GM12878 (cell line): ENCODE results near the gene DOHH. TPM values are rescaled to one million over a fixed set of nuclear protein-coding genes. Genes with fewer than 3 reads are reported as not detected.

ENCODE experiments used
- BHLHE40 ChIP-seq, 2 experiments: fragments of 450-650 bp in 1 of 2; IDR thresholded peaks; 2 replicates each; pipeline ENCODE4 v1.6.1; 2011 to 2017; ENCODE audit warnings: low read depth in 2 of 2, borderline replicate concordance in 1 of 2, improper control_type of control experiment in 1 of 2, low read length in 1 of 2, mild to moderate bottlenecking in 1 of 2
- CBX3 ChIP-seq: fragments of 200-600 bp; sonication (generic); IDR thresholded peaks from 2 replicates; pipeline ENCODE4 v1.6.1; 2016; ENCODE audit warnings: low read depth, borderline replicate concordance
- CHD2 ChIP-seq: IDR thresholded peaks from 2 replicates; pipeline ENCODE4 v1.6.1; 2011; ENCODE audit warnings: low read depth, low read length, improper control_type of control experiment, borderline replicate concordance
- KAT2A ChIP-seq: conservative IDR thresholded peaks from 2 replicates; pipeline ENCODE4 v1.6.1; 2011; ENCODE audit warnings: low read depth, low read length; ENCODE audit not compliant: control insufficient read depth
- KLF5 ChIP-seq: fragments of 450-650 bp; IDR thresholded peaks from 2 replicates; pipeline ENCODE4 v1.6.1; 2014; ENCODE audit warnings: mild to moderate bottlenecking; ENCODE audit not compliant: partially characterized antibody
- NFIC ChIP-seq: IDR thresholded peaks from 2 replicates; pipeline ENCODE4 v1.6.1; 2012; ENCODE audit warnings: low read depth, mild to moderate bottlenecking, inconsistent platforms, low read length, moderate library complexity
- NFYB ChIP-seq: IDR thresholded peaks from 2 replicates; pipeline ENCODE4 v1.6.1; 2011; ENCODE audit warnings: low read depth, mild to moderate bottlenecking, low read length, improper control_type of control experiment, moderate library complexity; ENCODE audit not compliant: insufficient read depth
- PAX5 ChIP-seq: IDR thresholded peaks from 2 replicates; pipeline ENCODE4 v1.6.1; 2011; ENCODE audit warnings: low read depth, low read length, borderline replicate concordance
- RELA ChIP-seq: fragments of 450-650 bp; IDR thresholded peaks from 2 replicates; pipeline ENCODE4 v1.8.0; 2014; ENCODE audit warnings: borderline replicate concordance; ENCODE audit not compliant: partially characterized antibody
- REST ChIP-seq: IDR thresholded peaks from 2 replicates; pipeline ENCODE4 v1.6.1; 2012; ENCODE audit warnings: mild to moderate bottlenecking, low read depth, low read length
- RUNX3 ChIP-seq: IDR thresholded peaks from 2 replicates; pipeline ENCODE4 v1.6.1; 2012; ENCODE audit warnings: low read length, inconsistent platforms
- SIN3A ChIP-seq: IDR thresholded peaks from 2 replicates; pipeline ENCODE4 v1.6.1; 2012; ENCODE audit warnings: low read depth, low read length, improper control_type of control experiment
- SIX5 ChIP-seq: IDR thresholded peaks from 2 replicates; pipeline ENCODE4 v1.6.1; 2011; ENCODE audit warnings: mild to moderate bottlenecking, low read depth, low read length, moderate library complexity; ENCODE audit not compliant: severe bottlenecking
- SMAD5 ChIP-seq: IDR thresholded peaks from 2 replicates; pipeline ENCODE4 v1.6.1; 2016; ENCODE audit warnings: antibody characterized with exemption, low read depth
- TARDBP ChIP-seq: IDR thresholded peaks from 2 replicates; pipeline ENCODE4 v1.6.1; 2016; ENCODE audit warnings: borderline replicate concordance
- YBX1 ChIP-seq: fragments of 450-650 bp; IDR thresholded peaks from 2 replicates; pipeline ENCODE4 v1.6.1; 2016; ENCODE audit warnings: antibody characterized with exemption
- ZSCAN29 ChIP-seq: fragments of 450-650 bp; IDR thresholded peaks from 2 replicates; pipeline ENCODE4 v1.6.1; 2017; ENCODE audit warnings: mild to moderate bottlenecking, moderate library complexity
- polyA plus RNA-seq, 11 experiments: library from polyadenylated mRNA; depleted of rRNA in 4 of 11; unstranded in 6 of 11; stranded (reverse) in 5 of 11; fragments of >200 nt; fragmentation: Nextera tagmentation in 4 of 11; fragmentation: Illumina TruSeq in 1 of 11; extraction: Ambion mirVana in 4 of 11; extraction: Trizol in 1 of 11; gene quantifications; 1 replicate in 1 of 11; 2 replicates in 10 of 11; pipeline versions ENCODE4 v1.2.1 to v1.2.3, GENCODE V29; 2011 to 2016; ENCODE audit warnings: inconsistent platforms in 2 of 11, missing spikeins in 2 of 11, low read depth in 1 of 11
- total RNA-seq, 4 experiments: library from RNA; depleted of rRNA in 3 of 4; stranded (reverse); fragments of >200 nt in 3 of 4; fragmentation: Illumina TruSeq in 1 of 4; extraction: Trizol in 1 of 4; gene quantifications; 2 replicates each; pipeline versions ENCODE4 v1.2.1 to v1.2.3, GENCODE V29; 2013 to 2021
- TF ChIP-seq, protein P1 (sequence below): IDR thresholded peaks from 2 replicates; pipeline ENCODE4 v1.6.1; 2011; ENCODE audit warnings: borderline replicate concordance, low read depth, mild to moderate bottlenecking, moderate library complexity, mixed read lengths, low read length; ENCODE audit not compliant: insufficient read depth; ENCODE audit errors: extremely low read length
- TF ChIP-seq, protein P2 (sequence below): IDR thresholded peaks from 2 replicates; pipeline ENCODE4 v1.6.1; 2012; ENCODE audit warnings: low read length, inconsistent platforms
- TF ChIP-seq, protein P3 (sequence below): fragments of 450-650 bp; IDR thresholded peaks from 2 replicates; pipeline ENCODE4 v1.6.1; 2017; ENCODE audit warnings: borderline replicate concordance
- TF ChIP-seq, protein P4 (sequence below): fragments of 450-650 bp; IDR thresholded peaks from 2 replicates; pipeline ENCODE4 v1.6.1; 2014; ENCODE audit warnings: mild to moderate bottlenecking

DOHH gene
- total and polyA plus RNA-seq, 10 of the 15 experiments (the other 5 are each of a cell fraction or from before 2014, with no cell fraction given): 0.11 to 28.6 (median 11.7) TPM

GRCh38 chr19:3505598-3506383, 5.3 kb upstream of the DOHH start, which contains the start of gene FZR1 (continued):
- no peak for TF ChIP-seq REST
- TF ChIP-seq NFYB: no peak
- 0 out of 2 replicates have a peak, but pooled peaks have one; percentile 29 for TF ChIP-seq PAX5
- TF ChIP-seq ZSCAN29: no peak
- TF ChIP-seq KLF5: peak; percentile 73
- TF ChIP-seq, protein P1, sequence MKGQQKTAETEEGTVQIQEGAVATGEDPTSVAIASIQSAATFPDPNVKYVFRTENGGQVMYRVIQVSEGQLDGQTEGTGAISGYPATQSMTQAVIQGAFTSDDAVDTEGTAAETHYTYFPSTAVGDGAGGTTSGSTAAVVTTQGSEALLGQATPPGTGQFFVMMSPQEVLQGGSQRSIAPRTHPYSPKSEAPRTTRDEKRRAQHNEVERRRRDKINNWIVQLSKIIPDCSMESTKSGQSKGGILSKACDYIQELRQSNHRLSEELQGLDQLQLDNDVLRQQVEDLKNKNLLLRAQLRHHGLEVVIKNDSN: no peak
- TF ChIP-seq, protein P2, sequence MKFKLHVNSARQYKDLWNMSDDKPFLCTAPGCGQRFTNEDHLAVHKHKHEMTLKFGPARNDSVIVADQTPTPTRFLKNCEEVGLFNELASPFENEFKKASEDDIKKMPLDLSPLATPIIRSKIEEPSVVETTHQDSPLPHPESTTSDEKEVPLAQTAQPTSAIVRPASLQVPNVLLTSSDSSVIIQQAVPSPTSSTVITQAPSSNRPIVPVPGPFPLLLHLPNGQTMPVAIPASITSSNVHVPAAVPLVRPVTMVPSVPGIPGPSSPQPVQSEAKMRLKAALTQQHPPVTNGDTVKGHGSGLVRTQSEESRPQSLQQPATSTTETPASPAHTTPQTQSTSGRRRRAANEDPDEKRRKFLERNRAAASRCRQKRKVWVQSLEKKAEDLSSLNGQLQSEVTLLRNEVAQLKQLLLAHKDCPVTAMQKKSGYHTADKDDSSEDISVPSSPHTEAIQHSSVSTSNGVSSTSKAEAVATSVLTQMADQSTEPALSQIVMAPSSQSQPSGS: no peak
- no peak for TF ChIP-seq YBX1
- TF ChIP-seq, protein P3, sequence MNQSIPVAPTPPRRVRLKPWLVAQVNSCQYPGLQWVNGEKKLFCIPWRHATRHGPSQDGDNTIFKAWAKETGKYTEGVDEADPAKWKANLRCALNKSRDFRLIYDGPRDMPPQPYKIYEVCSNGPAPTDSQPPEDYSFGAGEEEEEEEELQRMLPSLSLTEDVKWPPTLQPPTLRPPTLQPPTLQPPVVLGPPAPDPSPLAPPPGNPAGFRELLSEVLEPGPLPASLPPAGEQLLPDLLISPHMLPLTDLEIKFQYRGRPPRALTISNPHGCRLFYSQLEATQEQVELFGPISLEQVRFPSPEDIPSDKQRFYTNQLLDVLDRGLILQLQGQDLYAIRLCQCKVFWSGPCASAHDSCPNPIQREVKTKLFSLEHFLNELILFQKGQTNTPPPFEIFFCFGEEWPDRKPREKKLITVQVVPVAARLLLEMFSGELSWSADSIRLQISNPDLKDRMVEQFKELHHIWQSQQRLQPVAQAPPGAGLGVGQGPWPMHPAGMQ: no peak
- TF ChIP-seq BHLHE40 (IDR thresholded peaks at IDR 0.05; ENCODE audit: borderline replicate concordance in 1 of 2, low read depth in 2 of 2, low read length in 1 of 2): peak in 1 of 2 experiments; percentile 44; a peak in 1 of 4 replicates
- TF ChIP-seq NFIC: no peak
- no peak for TF ChIP-seq TARDBP
- peak; percentile 70 for TF ChIP-seq CHD2
- TF ChIP-seq KAT2A: no peak
- TF ChIP-seq SIN3A: peak; percentile 94
- TF ChIP-seq SMAD5: 0 out of 2 replicates have a peak, but pooled peaks have one; percentile 12
- TF ChIP-seq, protein P4, sequence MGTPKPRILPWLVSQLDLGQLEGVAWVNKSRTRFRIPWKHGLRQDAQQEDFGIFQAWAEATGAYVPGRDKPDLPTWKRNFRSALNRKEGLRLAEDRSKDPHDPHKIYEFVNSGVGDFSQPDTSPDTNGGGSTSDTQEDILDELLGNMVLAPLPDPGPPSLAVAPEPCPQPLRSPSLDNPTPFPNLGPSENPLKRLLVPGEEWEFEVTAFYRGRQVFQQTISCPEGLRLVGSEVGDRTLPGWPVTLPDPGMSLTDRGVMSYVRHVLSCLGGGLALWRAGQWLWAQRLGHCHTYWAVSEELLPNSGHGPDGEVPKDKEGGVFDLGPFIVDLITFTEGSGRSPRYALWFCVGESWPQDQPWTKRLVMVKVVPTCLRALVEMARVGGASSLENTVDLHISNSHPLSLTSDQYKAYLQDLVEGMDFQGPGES: no peak
- 0 out of 2 replicates have a peak, but pooled peaks have one; percentile 7 for TF ChIP-seq RUNX3
- no peak for TF ChIP-seq CBX3
- no peak for TF ChIP-seq RELA
- TF ChIP-seq SIX5: no peak
